ENCODE data around the gene PID1. TPM values are rescaled to one million over a fixed set of nuclear protein-coding genes. Genes with fewer than 3 reads are reported as not detected.
A peak's percentile ranks its signal among the peaks of the same experiment; 100 is the strongest.

The PID1 gene
- total RNA-seq, 1 experiment from 2014 or later = not detected

DNA sequence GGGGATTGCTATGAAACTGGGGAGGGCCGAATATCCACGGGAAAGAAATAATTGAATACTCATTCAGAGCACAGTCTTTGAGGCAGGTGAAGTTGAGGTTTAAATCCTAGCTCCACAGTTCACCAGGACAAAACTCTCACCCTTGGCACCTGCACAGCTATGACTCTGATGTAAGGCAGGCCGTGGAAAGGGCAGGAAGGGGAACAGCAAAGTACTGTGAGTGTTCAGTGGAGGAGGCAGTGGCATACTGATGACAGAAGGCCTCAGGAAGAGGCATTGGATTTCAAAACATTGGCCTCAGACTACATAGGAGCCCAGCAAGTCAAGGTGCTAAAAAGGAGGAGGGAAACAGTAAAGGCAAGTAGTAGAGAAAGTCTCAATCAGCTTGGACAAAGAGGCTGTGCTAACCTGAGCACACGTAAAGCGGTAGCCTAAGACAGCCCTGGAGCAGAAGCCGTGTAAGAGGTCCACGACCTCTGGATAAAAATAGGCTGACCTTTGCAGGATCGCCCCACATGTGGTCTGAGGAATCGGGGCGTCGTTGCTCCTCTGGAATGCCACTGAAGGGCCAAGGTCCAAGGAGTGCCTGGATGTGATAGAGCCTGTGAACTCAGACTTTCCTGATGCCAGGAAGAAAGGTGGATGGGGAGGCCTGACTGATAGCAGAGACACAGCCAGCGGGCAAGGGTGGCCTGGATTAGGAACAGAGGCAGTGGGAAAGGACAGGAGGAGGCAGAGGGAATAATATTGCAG is 243.6 kb downstream of the PID1 start:
- BruUV-seq (replicated peaks) = no TSS peak
- intact Hi-C loops (cut with micrococcal nuclease; ENCODE audit: unreplicated experiment) = no loop called here
- TF ChIP-seq CTCF (conservative IDR thresholded peaks at IDR 0.05) (no peak), EZH2 (IDR thresholded peaks at IDR 0.05; ENCODE audit: low read depth) (no peak)
- no peak overlapping the region for H2AFZ ChIP-seq
- ChIA-PET CTCF (no interaction called here), POLR2A (ENCODE audit: unreplicated experiment) (no interaction called here)
- H3K4me3 ChIP-seq = no peak overlapping the region
- H3K27ac ChIP-seq = no peak overlapping the region
- no peak for DNase-seq
- no peaks in the 10 kb centered on the region for H3K27me3 ChIP-seq (ENCODE audit: insufficient read depth, low read depth)
- H3K4me1 ChIP-seq (replicated peaks; ENCODE audit: insufficient read depth) = no peaks in the 10 kb centered on the region
- no peaks in the 10 kb centered on the region for H3K36me3 ChIP-seq (ENCODE audit: low read depth)
- H4K20me1 ChIP-seq (ENCODE audit: insufficient read depth) = no peaks in the 10 kb centered on the region
- H3K9me2 ChIP-seq (ENCODE audit: insufficient read depth) = no peaks in the 10 kb centered on the region
- no peaks in the 10 kb centered on the region for H3K9me3 ChIP-seq (ENCODE audit: insufficient read depth, low read depth)
- no peaks in the 10 kb centered on the region for H3F3A ChIP-seq (ENCODE audit: insufficient read depth, low read depth)
- no peak overlapping the region for H3K4me2 ChIP-seq
- H3K79me2 ChIP-seq (ENCODE audit: low read depth) = no peaks in the 10 kb centered on the region

DNA sequence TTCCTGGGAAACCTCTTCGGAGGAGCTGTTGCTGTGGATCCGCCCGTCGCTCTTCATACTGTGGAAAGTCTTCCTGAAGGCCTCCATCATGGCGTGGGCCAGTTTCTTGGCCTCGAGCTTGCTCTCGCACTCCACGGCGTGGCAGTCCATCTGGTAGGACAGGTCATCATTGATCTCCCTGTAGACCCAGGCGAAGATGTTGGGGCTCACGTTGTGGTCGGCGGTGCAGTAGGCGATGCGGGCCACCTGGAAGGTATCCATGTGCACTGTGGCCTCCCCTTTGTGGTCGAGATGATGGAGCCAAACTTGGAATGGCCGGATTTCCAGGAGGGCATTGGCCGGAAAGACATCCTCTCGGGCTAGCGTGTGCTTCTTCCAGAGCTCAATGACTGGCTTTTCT is 245.4 kb downstream of the PID1 start:
- H4K20me1 ChIP-seq (ENCODE audit: insufficient read depth) = no peaks in the 10 kb centered on the region
- no peak overlapping the region for H3K27ac ChIP-seq
- no peaks in the 10 kb centered on the region for H3K36me3 ChIP-seq (ENCODE audit: low read depth)
- CTCF ChIA-PET = no interaction called here
- no peak for DNase-seq
- no TSS peak for BruUV-seq (replicated peaks)
- no peaks in the 10 kb centered on the region for H3F3A ChIP-seq (ENCODE audit: insufficient read depth, low read depth)
- intact Hi-C loops (cut with micrococcal nuclease; ENCODE audit: unreplicated experiment) = no loop called here
- TF ChIP-seq EZH2 (IDR thresholded peaks at IDR 0.05; ENCODE audit: low read depth) (no peak), CTCF (conservative IDR thresholded peaks at IDR 0.05) (no peak)
- H3K9me2 ChIP-seq (ENCODE audit: insufficient read depth) = no peaks in the 10 kb centered on the region
- no peak overlapping the region for H3K4me2 ChIP-seq
- POLR2A ChIA-PET (ENCODE audit: unreplicated experiment) = no interaction called here
- H3K4me1 ChIP-seq (replicated peaks; ENCODE audit: insufficient read depth) = no peaks in the 10 kb centered on the region
- no peaks in the 10 kb centered on the region for H3K27me3 ChIP-seq (ENCODE audit: insufficient read depth, low read depth)
- no peak overlapping the region for H3K4me3 ChIP-seq
- H2AFZ ChIP-seq = 0 out of 2 replicates have a peak overlapping the region, but pooled peaks have one; percentile 55
- H3K79me2 ChIP-seq (ENCODE audit: low read depth) = no peaks in the 10 kb centered on the region
- H3K9me3 ChIP-seq (ENCODE audit: insufficient read depth, low read depth) = no peaks in the 10 kb centered on the region

- Histone ChIP-seq H3K9me2 (ENCODE audit: insufficient read depth) (no peaks in the 10 kb centered on the region), H3K36me3 (ENCODE audit: low read depth) (no peaks in the 10 kb centered on the region), H3K4me1 (replicated peaks; ENCODE audit: insufficient read depth) (no peaks in the 10 kb centered on the region), H4K20me1 (ENCODE audit: insufficient read depth) (no peaks in the 10 kb centered on the region), H3K27ac (no peak overlapping the region), H3K4me2 (no peak overlapping the region), H3K4me3 (no peak overlapping the region), H3K79me2 (ENCODE audit: low read depth) (no peaks in the 10 kb centered on the region), H3K9me3 (ENCODE audit: insufficient read depth, low read depth) (no peaks in the 10 kb centered on the region), H3F3A (ENCODE audit: insufficient read depth, low read depth) (no peaks in the 10 kb centered on the region), H2AFZ (no peak overlapping the region), H3K27me3 (ENCODE audit: insufficient read depth, low read depth) (no peaks in the 10 kb centered on the region)
- TF ChIP-seq EZH2 (IDR thresholded peaks at IDR 0.05; ENCODE audit: low read depth) (no peak), CTCF (conservative IDR thresholded peaks at IDR 0.05) (no peak)
- intact Hi-C loops (cut with micrococcal nuclease; ENCODE audit: unreplicated experiment) = no loop called here
- no peak for DNase-seq
- POLR2A ChIA-PET (ENCODE audit: unreplicated experiment) = no interaction called here
- BruUV-seq (replicated peaks) = no TSS peak
- CTCF ChIA-PET = no interaction called here
Observed at GRCh38 chr2:229022652-229023051, 248.4 kb downstream of the PID1 start.

Data from PC-9 (cell line).